NT2/D1 (cell line): ENCODE data around the gene FBXL14.

ENCODE experiments used
- SUZ12 ChIP-seq: IDR thresholded peaks from 2 replicates; pipeline ENCODE4 v1.6.1; 2011; ENCODE audit not compliant: insufficient read length, insufficient read depth; ENCODE audit errors: extremely low read depth
- YY1 ChIP-seq: IDR thresholded peaks from 2 replicates; pipeline ENCODE4 v1.6.1; 2011; ENCODE audit not compliant: insufficient read length, insufficient read depth
- ZNF274 ChIP-seq: IDR thresholded peaks from 2 replicates; pipeline ENCODE4 v1.6.1; 2011; ENCODE audit warnings: mild to moderate bottlenecking, low read depth, low read length

DNA sequence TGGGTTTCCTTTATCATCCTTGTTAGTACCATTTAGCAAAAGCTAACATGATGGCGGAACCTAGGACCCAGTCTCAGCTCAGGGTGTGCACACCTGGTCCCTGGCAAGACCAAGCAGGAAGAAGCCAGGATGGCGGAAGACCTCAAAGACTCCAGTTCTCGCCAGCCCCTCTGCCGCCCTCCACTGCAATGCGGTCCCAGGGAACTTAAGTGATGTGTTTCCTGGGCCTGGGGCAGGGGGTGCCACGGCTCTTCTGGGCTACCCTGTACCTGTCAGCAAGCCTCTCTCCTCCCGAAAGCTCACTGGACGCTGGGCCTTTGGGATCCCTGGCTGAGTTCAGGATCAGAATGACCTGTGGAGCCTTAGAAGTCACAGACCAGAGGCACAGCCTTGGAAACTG, 71.3 kb downstream of the FBXL14 start:
- TF ChIP-seq SUZ12, result no peak
- TF ChIP-seq YY1, result no peak
- TF ChIP-seq ZNF274, result no peak
